WTC11 (cell line): Measurements from ENCODE around the gene BCAT1.

Source experiments
- OVOL2 ChIP-seq: fragments of 250-450 bp; sonication (Bioruptor Pico); IDR thresholded peaks from 2 replicates; pipeline ENCODE4 v1.9.0; 2021; ENCODE audit warnings: mild to moderate bottlenecking, borderline replicate concordance
- RELA ChIP-seq: sonication (generic); formaldehyde crosslinking; IDR thresholded peaks from 2 replicates; pipeline ENCODE4 v1.8.1; 2022; ENCODE audit warnings: missing genetic modification reagents, mild to moderate bottlenecking, borderline replicate concordance
- TF ChIP-seq, protein P1 (sequence below): fragments of 200-600 bp; IDR thresholded peaks from 2 replicates; pipeline ENCODE4 v1.8.0; 2022; ENCODE audit warnings: antibody characterized with exemption

DNA sequence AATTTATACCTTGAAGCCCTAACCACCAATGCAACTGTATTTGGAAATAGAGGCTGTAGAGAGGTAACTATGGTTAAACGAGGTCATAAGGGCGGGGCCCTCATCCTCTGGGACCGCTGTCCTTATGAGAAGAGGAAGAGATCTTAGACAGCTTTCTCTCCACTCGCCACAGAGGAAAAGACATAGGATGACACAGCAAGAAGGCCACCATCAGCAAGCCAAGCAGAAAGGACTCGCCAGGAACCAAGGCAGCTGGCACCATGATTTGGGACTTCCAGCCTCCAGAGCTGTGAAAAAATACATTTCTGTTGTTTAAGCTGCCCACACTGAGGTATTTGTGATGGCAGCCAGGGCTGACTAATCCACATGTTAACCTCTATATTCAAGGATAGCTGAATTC is 30.4 kb upstream of the BCAT1 start:
- TF ChIP-seq RELA: no peak
- TF ChIP-seq OVOL2: no peak
- TF ChIP-seq, protein P1, sequence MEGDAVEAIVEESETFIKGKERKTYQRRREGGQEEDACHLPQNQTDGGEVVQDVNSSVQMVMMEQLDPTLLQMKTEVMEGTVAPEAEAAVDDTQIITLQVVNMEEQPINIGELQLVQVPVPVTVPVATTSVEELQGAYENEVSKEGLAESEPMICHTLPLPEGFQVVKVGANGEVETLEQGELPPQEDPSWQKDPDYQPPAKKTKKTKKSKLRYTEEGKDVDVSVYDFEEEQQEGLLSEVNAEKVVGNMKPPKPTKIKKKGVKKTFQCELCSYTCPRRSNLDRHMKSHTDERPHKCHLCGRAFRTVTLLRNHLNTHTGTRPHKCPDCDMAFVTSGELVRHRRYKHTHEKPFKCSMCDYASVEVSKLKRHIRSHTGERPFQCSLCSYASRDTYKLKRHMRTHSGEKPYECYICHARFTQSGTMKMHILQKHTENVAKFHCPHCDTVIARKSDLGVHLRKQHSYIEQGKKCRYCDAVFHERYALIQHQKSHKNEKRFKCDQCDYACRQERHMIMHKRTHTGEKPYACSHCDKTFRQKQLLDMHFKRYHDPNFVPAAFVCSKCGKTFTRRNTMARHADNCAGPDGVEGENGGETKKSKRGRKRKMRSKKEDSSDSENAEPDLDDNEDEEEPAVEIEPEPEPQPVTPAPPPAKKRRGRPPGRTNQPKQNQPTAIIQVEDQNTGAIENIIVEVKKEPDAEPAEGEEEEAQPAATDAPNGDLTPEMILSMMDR: no peak
